Measurements from ENCODE around the gene LRRTM4.

Gene LRRTM4

GRCh38 chr2:77085561-77085960 lies 436.6 kb downstream of the LRRTM4 start:
- H3K9me2 ChIP-seq (ENCODE audit: low read depth, low read length) = no peaks in the 10 kb centered on the region
- no peak overlapping the region for H3K4me3 ChIP-seq (ENCODE audit: low read depth, low read length, poor library complexity, severe bottlenecking)
- H3K79me2 ChIP-seq (ENCODE audit: insufficient read depth, low read length) = no peaks in the 10 kb centered on the region
- no peaks in the 10 kb centered on the region for H3K4me1 ChIP-seq (ENCODE audit: insufficient read depth, low read length, severe bottlenecking)
- H3F3A ChIP-seq (ENCODE audit: insufficient read depth, low read length) = no peaks in the 10 kb centered on the region
- H3K27ac ChIP-seq (ENCODE audit: low read depth, low read length, poor library complexity, severe bottlenecking) = no peak overlapping the region
- TF ChIP-seq CTCF (IDR thresholded peaks at IDR 0.05; ENCODE audit: low read length) = no peak
- no peak for TF ChIP-seq EZH2 (IDR thresholded peaks at IDR 0.05; ENCODE audit: borderline replicate concordance, low read length)
- no peaks in the 10 kb centered on the region for H3K36me3 ChIP-seq (ENCODE audit: insufficient read depth, low read length)
- H4K20me1 ChIP-seq (ENCODE audit: insufficient read depth, low read length) = no peaks in the 10 kb centered on the region
- no peak overlapping the region for H2AFZ ChIP-seq (ENCODE audit: low read length)
- no peaks in the 10 kb centered on the region for H3K27me3 ChIP-seq (ENCODE audit: insufficient read depth, low read length)
- no peak overlapping the region for H3K4me2 ChIP-seq (ENCODE audit: low read length)
- no peaks in the 10 kb centered on the region for H3K9me3 ChIP-seq (ENCODE audit: low read length)
- H3K9ac ChIP-seq (ENCODE audit: low read length) = no peak overlapping the region

GRCh38 chr2:77081597-77081996 lies 440.6 kb downstream of the LRRTM4 start:
- no peak overlapping the region for H3K9ac ChIP-seq (ENCODE audit: low read length)
- H3K4me2 ChIP-seq (ENCODE audit: low read length) = no peak overlapping the region
- H3K36me3 ChIP-seq (ENCODE audit: insufficient read depth, low read length) = no peaks in the 10 kb centered on the region

GRCh38 chr2:77064324-77064723 lies 457.9 kb downstream of the LRRTM4 start:
- TF ChIP-seq CTCF (IDR thresholded peaks at IDR 0.05; ENCODE audit: low read length) = no peak

More at GRCh38 chr2:77081597-77081996, 440.6 kb downstream of the LRRTM4 start:
- Histone ChIP-seq H3K4me3 (ENCODE audit: low read depth, low read length, poor library complexity, severe bottlenecking) (no peak overlapping the region), H3K9me2 (ENCODE audit: low read depth, low read length) (no peaks in the 10 kb centered on the region), H2AFZ (ENCODE audit: low read length) (no peak overlapping the region), H3F3A (ENCODE audit: insufficient read depth, low read length) (no peaks in the 10 kb centered on the region), H3K9me3 (ENCODE audit: low read length) (no peaks in the 10 kb centered on the region), H3K27ac (ENCODE audit: low read depth, low read length, poor library complexity, severe bottlenecking) (no peak overlapping the region), H3K79me2 (ENCODE audit: insufficient read depth, low read length) (no peaks in the 10 kb centered on the region), H4K20me1 (ENCODE audit: insufficient read depth, low read length) (no peaks in the 10 kb centered on the region), H3K4me1 (ENCODE audit: insufficient read depth, low read length, severe bottlenecking) (no peaks in the 10 kb centered on the region), H3K27me3 (ENCODE audit: insufficient read depth, low read length) (no peaks in the 10 kb centered on the region)
- no peak for TF ChIP-seq EZH2 (IDR thresholded peaks at IDR 0.05; ENCODE audit: borderline replicate concordance, low read length)
- no peak for TF ChIP-seq CTCF (IDR thresholded peaks at IDR 0.05; ENCODE audit: low read length)

More at GRCh38 chr2:77064324-77064723, 457.9 kb downstream of the LRRTM4 start:
- Histone ChIP-seq H3K27ac (ENCODE audit: low read depth, low read length, poor library complexity, severe bottlenecking) (no peak overlapping the region), H3K4me1 (ENCODE audit: insufficient read depth, low read length, severe bottlenecking) (no peaks in the 10 kb centered on the region), H3K36me3 (ENCODE audit: insufficient read depth, low read length) (no peaks in the 10 kb centered on the region), H3K79me2 (ENCODE audit: insufficient read depth, low read length) (no peaks in the 10 kb centered on the region), H3K9me2 (ENCODE audit: low read depth, low read length) (no peaks in the 10 kb centered on the region), H2AFZ (ENCODE audit: low read length) (no peak overlapping the region), H3K9ac (ENCODE audit: low read length) (no peak overlapping the region), H3K27me3 (ENCODE audit: insufficient read depth, low read length) (no peaks in the 10 kb centered on the region), H4K20me1 (ENCODE audit: insufficient read depth, low read length) (no peaks in the 10 kb centered on the region), H3F3A (ENCODE audit: insufficient read depth, low read length) (no peaks in the 10 kb centered on the region), H3K4me3 (ENCODE audit: low read depth, low read length, poor library complexity, severe bottlenecking) (no peak overlapping the region), H3K9me3 (ENCODE audit: low read length) (no peaks in the 10 kb centered on the region), H3K4me2 (ENCODE audit: low read length) (no peak overlapping the region)

Data from OCI-LY1 (cell line).